K562 (cell line): ENCODE measurements around the gene UGP2. TPM values are rescaled to one million over a fixed set of nuclear protein-coding genes. Genes with fewer than 3 reads are reported as not detected.

ENCODE experiments used
- ETS2 ChIP-seq: IDR thresholded peaks from 2 replicates; pipeline ENCODE4 v1.6.1; 2016; ENCODE audit warnings: borderline replicate concordance, missing genetic modification characterization, mild to moderate bottlenecking, moderate library complexity, missing compliant biosample characterization; ENCODE audit not compliant: poor library complexity, severe bottlenecking
- FIP1L1 ChIP-seq: fragments of 200-400 bp; formaldehyde crosslinking; IDR thresholded peaks from 2 replicates; pipeline ENCODE4 v1.6.1; 2018; ENCODE audit warnings: mild to moderate bottlenecking, low read depth, low read length; ENCODE audit not compliant: poor library complexity, severe bottlenecking
- FOXA3 ChIP-seq, 2 experiments: fragments of 450-650 bp in 1 of 2; sonication (generic) in 1 of 2; formaldehyde crosslinking; IDR thresholded peaks in 1 of 2; conservative IDR thresholded peaks in 1 of 2; 2 replicates each; pipeline versions ENCODE4 v1.4.0 to v1.8.0; 2020 to 2022; ENCODE audit warnings: mild to moderate bottlenecking in 2 of 2, missing genetic modification reagents in 1 of 2
- HDAC8 ChIP-seq: fragments of 450-650 bp; IDR thresholded peaks from 2 replicates; pipeline ENCODE4 v1.6.1; 2016; ENCODE audit warnings: mild to moderate bottlenecking, missing genetic modification characterization, moderate library complexity, missing compliant biosample characterization
- ILF3 ChIP-seq: fragments of 450-650 bp; IDR thresholded peaks from 2 replicates; pipeline ENCODE4 v1.6.1; 2018; ENCODE audit warnings: antibody characterized with exemption, mild to moderate bottlenecking, moderate library complexity, borderline replicate concordance
- NFATC3 ChIP-seq: fragments of 450-650 bp; IDR thresholded peaks from 2 replicates; pipeline ENCODE4 v1.6.1; 2017; ENCODE audit warnings: mild to moderate bottlenecking
- POLR3G ChIP-seq: IDR thresholded peaks from 2 replicates; pipeline ENCODE4 v1.6.1; 2011; ENCODE audit not compliant: insufficient read length, insufficient replicate concordance; ENCODE audit errors: extremely low read depth
- ZNF57 ChIP-seq: fragments of 450-650 bp; formaldehyde crosslinking; IDR thresholded peaks from 2 replicates; pipeline ENCODE4 v1.4.0; 2020; ENCODE audit warnings: mild to moderate bottlenecking, moderate library complexity
- ZNF766 ChIP-seq: fragments of 200-800 bp; sonication (Bioruptor generic); conservative IDR thresholded peaks from 2 replicates; pipeline ENCODE4 v1.6.1; 2016; ENCODE audit warnings: missing genetic modification characterization, missing compliant biosample characterization
- polyA plus RNA-seq, 8 experiments: library from polyadenylated mRNA; depleted of rRNA in 4 of 8; stranded (reverse) in 5 of 8; unstranded in 3 of 8; fragments of >200 nt; fragmentation: Nextera tagmentation in 2 of 8; fragmentation: Illumina TruSeq in 1 of 8; extraction: Ambion mirVana in 2 of 8; extraction: Trizol in 1 of 8; gene quantifications; 2 replicates each; pipeline versions ENCODE4 v1.2.1 to v1.2.3, GENCODE V29; 2011 to 2014; ENCODE audit warnings: inconsistent platforms in 1 of 8, missing spikeins in 1 of 8
- total RNA-seq, 7 experiments: library from RNA; depleted of rRNA in 6 of 7; stranded (reverse); fragments of >200 nt in 6 of 7; fragmentation: Illumina TruSeq in 2 of 7; extraction: Trizol in 2 of 7; gene quantifications; 2 replicates each; pipeline versions ENCODE4 v1.2.1 to v1.2.3, GENCODE V29; 2011 to 2021; ENCODE audit warnings: low replicate concordance in 1 of 7
- TF ChIP-seq, protein P1 (sequence below): fragments of 250-450 bp; sonication (Bioruptor Pico); IDR thresholded peaks from 2 replicates; pipeline ENCODE4 v1.5.0; 2021; ENCODE audit warnings: mild to moderate bottlenecking, moderate library complexity
- TF ChIP-seq, protein P2 (sequence below): sonication (generic); formaldehyde crosslinking; IDR thresholded peaks from 2 replicates; pipeline ENCODE4 v1.8.0; 2022; ENCODE audit warnings: missing genetic modification reagents, mild to moderate bottlenecking, borderline replicate concordance

The UGP2 gene
- total and polyA plus RNA-seq, 9 of the 15 experiments (the other 6 are each of a cell fraction or from before 2014, with no cell fraction given) = 25.2 to 69.3 (median 58.9) TPM

DNA sequence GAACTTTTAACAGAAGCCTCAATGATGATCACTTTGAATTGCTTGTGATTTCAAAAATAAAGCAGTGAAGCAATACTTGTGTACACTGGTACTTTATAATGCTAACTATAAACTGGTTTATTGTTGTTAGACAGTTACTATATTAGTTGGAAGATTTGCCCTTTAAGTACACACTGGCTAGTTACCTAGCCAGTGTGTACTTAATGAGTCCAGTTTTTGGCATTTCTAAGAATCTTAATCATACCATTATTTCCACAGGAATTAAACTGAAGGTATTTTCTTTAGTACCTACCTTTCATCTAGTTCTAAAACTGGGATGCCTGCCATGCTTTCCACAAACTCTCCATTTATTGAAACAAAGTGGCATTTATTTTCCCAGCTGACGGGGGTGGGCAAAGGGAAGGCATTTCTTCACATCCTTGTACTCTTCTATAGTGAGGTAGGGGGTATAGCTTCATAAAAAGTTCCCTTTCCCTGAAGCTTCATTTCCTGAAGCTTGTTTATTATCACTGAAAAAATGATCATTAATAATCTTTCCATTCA lies 49.9 kb downstream of the UGP2 start (continued):
- TF ChIP-seq, protein P1, sequence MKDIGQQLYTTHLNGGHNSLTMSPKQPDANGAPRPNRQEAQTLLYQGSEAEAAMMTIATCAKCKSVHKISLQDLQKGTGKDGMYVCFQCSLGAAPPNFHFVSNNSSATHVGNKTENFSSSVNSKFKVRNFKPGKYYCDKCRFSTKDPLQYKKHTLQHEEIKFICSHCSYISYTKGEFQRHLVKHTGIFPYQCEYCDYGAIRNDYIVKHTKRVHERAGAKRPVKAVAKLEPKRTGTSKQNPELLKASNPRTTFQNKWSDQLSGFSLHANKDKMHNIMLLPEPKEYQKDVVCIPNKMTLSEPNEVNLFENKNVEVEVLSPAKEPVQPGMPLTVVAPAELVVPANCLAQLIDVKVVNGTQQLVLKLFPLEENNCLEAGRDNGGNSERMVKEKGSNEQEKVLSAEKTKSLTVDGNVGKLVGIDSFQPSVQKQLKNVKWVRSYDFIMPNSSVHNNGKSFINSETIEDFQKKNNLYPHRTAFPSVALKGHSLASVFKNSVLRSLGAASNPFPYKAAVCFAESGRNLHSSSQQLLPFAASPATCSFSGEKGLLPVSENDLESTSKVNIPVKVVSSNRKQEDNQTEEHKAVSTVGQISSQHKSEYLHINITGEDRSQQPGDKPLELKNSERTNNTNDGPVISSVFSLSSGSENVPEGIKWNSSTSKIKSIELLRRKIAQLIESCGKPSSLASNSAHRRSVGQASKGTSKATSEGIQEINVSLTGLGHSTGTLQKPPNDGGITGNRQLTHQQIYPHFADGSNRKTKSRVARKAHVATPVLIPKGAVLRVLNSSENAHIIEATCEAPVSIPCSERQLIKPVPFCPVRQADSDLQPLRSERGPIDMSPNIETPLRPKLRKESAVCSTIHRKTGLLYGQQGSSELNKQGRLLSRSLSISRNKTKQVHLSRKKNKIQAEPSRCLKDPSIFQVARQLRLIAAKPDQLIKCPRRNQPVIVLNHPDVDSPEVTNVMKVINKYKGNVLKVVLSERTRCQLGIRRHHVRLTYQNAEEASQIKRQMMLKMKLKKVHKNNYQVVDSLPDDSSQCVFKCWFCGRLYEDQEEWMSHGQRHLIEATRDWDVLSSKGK (CRISPR knock-in tag) = no peak
- TF ChIP-seq, protein P2, sequence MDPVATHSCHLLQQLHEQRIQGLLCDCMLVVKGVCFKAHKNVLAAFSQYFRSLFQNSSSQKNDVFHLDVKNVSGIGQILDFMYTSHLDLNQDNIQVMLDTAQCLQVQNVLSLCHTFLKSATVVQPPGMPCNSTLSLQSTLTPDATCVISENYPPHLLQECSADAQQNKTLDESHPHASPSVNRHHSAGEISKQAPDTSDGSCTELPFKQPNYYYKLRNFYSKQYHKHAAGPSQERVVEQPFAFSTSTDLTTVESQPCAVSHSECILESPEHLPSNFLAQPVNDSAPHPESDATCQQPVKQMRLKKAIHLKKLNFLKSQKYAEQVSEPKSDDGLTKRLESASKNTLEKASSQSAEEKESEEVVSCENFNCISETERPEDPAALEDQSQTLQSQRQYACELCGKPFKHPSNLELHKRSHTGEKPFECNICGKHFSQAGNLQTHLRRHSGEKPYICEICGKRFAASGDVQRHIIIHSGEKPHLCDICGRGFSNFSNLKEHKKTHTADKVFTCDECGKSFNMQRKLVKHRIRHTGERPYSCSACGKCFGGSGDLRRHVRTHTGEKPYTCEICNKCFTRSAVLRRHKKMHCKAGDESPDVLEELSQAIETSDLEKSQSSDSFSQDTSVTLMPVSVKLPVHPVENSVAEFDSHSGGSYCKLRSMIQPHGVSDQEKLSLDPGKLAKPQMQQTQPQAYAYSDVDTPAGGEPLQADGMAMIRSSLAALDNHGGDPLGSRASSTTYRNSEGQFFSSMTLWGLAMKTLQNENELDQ = no peak
- TF ChIP-seq POLR3G (no peak), ETS2 (tag) (no peak), NFATC3 (no peak), ILF3 (no peak), FOXA3 (CRISPR knock-in tag; conservative IDR thresholded peaks at IDR 0.05 in 1 of 2, IDR thresholded peaks at IDR 0.05 in 1 of 2) (no peak), FIP1L1 (no peak), HDAC8 (tag) (no peak), ZNF57 (CRISPR knock-in tag) (no peak), ZNF766 (CRISPR knock-in tag) (no peak)
